ES-I3 (cell line): ENCODE measurements around the gene INAVA.
"Not testable (repeated sequence)": the region's sequence is repeated elsewhere in the genome, so short reads cannot be mapped to it uniquely, and the experiment has no call there.

Source experiments
- H3K36me3 ChIP-seq: 2 replicates; pipeline ENCODE4 v1.6.1; 2013; ENCODE audit warnings: mild to moderate bottlenecking, low read length, control low read depth, moderate library complexity; ENCODE audit not compliant: insufficient read depth
- H3K4me1 ChIP-seq: 2 replicates; pipeline ENCODE4 v1.6.1; 2013; ENCODE audit warnings: mild to moderate bottlenecking, control low read depth, low read length; ENCODE audit not compliant: insufficient read depth
- H3K9ac ChIP-seq: 2 replicates; pipeline ENCODE4 v1.6.1; 2013; ENCODE audit warnings: low read depth, mild to moderate bottlenecking, low read length, moderate library complexity
- H3K9me3 ChIP-seq: 2 replicates; pipeline ENCODE4 v1.6.1; 2013; ENCODE audit warnings: mild to moderate bottlenecking, low read length, moderate library complexity; ENCODE audit not compliant: control insufficient read depth, insufficient read depth

The INAVA gene

DNA sequence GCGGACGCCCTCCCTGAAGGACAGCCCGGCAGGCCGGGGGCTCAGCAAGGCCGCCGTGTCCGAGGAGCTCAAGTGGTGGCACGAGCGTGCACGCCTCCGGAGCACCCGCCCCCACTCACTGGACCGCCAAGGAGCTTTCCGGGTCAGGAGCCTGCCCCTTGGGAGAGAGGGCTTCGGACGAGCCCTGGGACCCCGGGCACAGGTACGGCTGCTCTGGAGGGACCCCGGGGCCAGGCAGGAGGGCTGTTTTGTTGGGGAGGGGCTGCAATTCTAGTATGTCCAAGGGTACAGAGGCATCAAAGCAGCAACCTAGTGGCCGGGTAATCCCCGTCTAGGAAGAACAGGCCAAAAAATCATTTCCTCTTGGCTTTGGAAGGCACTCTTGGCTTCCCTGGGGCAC is 17.2 kb downstream of the INAVA start:
- H3K9ac ChIP-seq, H3K4me1 ChIP-seq, H3K9me3 ChIP-seq: not testable (repeated sequence)
- peaks cover 20% of the 10 kb centered on the region for H3K36me3 ChIP-seq

DNA sequence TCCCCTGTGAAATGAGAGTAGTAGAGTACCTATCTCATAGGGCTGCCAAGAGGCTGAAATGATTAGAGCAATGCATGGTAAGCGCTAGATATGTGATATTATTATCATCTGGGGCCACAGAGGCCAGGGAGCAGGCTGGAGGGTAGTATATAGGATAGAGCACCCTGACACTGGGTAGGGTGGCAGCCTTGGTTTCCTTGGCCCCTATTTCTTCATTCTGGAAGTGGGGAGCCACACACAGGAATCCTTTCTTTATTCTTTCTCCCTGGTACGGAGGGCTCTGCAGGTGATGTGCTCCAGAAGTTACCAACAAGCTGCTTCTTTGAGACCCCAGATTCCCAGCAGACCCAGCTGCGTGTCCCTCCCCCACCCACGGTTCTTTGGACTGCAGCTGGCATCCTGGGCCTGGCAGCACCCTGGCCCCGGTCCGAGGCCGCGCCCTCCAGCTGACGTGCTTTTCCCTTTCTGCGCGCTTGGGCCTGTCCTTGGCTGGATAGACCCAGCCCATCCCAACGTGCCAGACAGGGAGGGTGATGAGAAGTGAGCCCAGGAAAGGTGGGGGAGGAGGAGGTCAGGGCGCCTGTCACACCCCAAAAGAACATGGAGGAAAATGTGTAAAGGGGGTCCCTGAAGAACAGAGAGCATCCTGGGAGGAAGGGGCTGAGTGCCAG is 18.2 kb downstream of the INAVA start:
- H3K36me3 ChIP-seq: peaks cover 16% of the 10 kb centered on the region
- H3K9ac ChIP-seq: no peak overlapping the region
- no peaks in the 10 kb centered on the region for H3K9me3 ChIP-seq
- H3K4me1 ChIP-seq: no peaks in the 10 kb centered on the region

DNA sequence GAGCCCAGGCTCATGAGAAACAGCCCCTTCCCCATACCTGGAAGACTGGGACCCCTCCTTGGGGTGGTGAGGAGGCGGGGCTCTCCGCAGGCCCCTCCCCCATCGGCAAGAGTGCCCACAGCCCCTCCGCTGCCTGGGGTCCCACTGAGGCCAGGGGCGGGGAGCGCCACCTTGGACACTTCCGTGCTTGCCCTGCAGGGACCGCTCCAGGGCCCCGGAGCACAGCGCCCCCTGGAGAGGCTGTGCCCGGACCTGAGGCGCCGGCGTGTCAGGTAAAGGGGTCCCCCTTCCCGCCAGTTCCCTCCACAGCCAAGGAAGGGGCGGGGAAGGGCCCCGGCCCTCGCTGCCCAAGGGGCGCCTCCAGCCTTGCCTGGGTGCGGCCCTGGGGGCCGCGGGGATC is 21.5 kb downstream of the INAVA start:
- no peaks in the 10 kb centered on the region for H3K4me1 ChIP-seq
- peak overlapping the region; percentile 10; the same call in 1 of the 2 replicates for H3K9ac ChIP-seq
- H3K36me3 ChIP-seq: no peaks in the 10 kb centered on the region; the same call in 1 of the 2 replicates
- no peaks in the 10 kb centered on the region for H3K9me3 ChIP-seq

DNA sequence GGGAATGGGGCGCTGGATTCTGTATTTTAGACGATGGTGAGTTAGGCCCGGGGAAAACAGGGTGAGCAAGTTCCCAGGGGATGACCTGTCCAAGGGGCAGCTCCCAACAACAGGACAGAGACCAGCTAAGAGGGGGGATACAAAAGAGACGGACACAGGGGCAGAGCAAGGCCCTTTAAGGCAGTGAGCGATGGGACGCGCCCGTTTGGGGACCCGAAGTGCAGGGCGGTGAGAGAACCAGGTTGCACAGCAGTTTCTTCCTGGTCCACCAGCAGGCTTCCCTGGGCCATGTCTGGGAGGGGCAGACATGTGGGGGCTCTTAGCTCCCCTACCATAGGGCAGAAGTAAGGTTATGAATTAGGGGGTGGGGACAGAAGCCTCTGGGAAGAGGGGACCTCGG is 22.0 kb downstream of the INAVA start:
- H3K9me3 ChIP-seq: no peaks in the 10 kb centered on the region
- H3K36me3 ChIP-seq: no peaks in the 10 kb centered on the region
- peak overlapping the region; percentile 10; the same call in 1 of the 2 replicates for H3K9ac ChIP-seq

DNA sequence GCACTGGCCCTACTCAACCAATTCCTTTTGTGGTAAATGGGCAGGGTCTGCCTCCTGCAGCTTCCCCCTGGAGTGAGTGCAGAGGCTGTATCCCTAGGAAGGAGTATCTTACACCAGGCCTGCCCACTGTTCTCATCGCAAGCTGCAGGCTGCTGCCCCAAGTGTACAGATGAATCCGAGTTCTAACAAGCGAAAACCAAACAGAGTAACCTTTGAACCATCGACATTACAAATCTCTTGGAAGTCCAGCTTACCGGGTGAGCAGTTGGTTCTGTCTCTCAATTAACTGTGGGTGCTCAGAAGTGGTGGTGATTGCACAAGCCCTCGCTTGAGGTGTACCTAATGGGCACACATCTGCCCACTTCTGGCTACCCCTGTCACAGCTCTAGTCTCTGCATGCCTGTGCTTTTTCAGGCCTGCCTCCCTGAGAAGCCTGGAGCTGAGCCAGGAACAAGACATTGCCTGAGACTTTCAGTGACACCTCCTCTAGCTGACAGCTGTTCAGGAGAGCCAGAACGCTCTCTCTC is 22.7 kb downstream of the INAVA start:
- Histone ChIP-seq H3K4me1 (no peaks in the 10 kb centered on the region), H3K9me3 (no peaks in the 10 kb centered on the region), H3K36me3 (no peaks in the 10 kb centered on the region), H3K9ac (0 out of 2 replicates have a peak overlapping the region, but pooled peaks have one; percentile 10)

More for the DNA sequence above, 22.0 kb downstream of the INAVA start:
- no peaks in the 10 kb centered on the region for H3K4me1 ChIP-seq

DNA sequence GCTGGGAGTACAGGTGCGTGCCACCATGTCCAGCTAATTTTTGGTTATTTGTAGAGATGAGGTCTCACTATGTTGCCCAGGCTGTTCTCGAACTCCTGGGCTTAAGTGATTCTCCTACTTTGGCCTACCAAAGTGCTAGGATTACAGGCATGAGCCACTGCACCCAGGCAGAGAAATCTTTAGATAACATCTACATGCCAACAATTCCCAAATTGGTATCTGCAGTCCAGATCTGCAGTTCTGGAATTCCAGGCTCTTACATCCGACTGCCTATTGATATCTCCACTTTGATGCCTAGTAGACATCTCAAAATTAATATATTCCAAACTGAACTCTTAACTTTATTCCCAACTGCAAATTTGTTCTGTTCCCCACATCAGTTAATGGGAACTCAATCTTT is 23.3 kb downstream of the INAVA start:
- H3K9ac ChIP-seq: no peak overlapping the region
- no peaks in the 10 kb centered on the region for H3K36me3 ChIP-seq
- H3K9me3 ChIP-seq: no peaks in the 10 kb centered on the region
- no peaks in the 10 kb centered on the region for H3K4me1 ChIP-seq

DNA sequence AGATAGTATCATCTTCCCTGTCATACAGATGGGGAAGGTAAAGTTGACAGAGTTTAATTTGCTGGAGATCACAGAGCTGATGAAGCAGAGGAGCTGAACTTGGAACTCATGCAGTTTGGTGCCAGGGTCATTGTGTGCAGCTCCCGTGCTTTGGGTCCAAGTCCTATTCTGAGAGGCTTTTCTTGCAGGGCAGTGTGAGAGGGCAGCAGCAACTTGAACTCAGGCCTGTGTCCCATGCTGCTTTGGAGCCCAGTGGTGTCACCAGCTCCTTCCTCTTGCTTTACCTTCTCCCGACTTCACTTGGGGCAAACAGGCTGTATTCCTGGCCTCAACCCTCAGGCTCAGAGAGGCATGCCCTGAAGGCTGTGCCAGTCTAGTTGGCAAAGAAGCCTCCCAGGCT is 24.7 kb downstream of the INAVA start:
- Histone ChIP-seq H3K9me3 (no peaks in the 10 kb centered on the region), H3K9ac (no peak overlapping the region), H3K36me3 (no peaks in the 10 kb centered on the region), H3K4me1 (no peaks in the 10 kb centered on the region)

DNA sequence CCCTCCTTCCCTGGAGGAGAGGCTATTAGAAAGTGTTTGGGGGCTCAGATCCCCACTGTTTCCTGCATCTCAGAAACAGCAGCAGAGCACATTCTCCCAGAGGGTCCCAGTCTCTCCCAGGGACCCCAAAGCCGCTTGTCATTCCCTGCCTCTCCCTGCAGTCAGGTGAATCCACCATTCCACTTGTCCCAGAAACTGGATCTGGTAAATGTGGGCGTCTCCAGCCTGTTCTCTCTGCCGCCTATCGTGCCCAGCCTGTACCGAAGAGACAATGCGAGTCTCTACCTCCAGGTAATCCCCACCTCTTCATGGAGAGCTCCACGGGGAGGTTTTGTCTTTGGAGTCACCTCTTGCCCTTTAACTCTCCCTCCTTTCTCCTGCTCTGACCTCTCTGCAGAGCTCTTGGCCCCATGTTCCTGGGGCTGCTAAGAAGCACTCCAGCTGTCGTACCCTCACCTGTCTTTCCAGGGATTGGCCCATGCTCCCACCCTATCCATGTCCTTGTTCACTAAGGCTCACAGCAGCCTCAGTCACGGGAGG is 26.9 kb downstream of the INAVA start:
- H3K9me3 ChIP-seq: no peaks in the 10 kb centered on the region
- no peaks in the 10 kb centered on the region for H3K4me1 ChIP-seq
- H3K9ac ChIP-seq: no peak overlapping the region
- no peaks in the 10 kb centered on the region for H3K36me3 ChIP-seq

DNA sequence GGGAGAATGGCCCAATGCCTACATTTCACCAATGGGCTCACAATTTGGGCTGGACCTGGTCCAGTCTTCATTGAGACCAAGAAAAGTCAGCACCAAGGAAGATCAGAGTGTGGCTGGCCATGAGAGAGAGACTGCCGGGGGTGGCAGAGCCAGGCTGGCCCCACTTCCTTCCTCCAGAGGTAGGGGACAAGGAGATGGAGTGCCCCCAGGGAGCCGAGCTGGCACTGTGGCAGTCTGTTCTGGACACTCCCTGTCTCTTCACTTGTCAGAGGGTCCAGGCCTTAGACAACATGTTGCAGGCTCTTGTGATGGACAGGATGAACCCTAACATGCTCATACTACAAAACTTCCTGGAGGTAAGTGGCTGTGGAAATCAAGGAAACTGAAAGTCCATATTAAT is 27.7 kb downstream of the INAVA start:
- H3K9ac ChIP-seq: no peak overlapping the region
- no peaks in the 10 kb centered on the region for H3K4me1 ChIP-seq
- no peaks in the 10 kb centered on the region for H3K36me3 ChIP-seq
- H3K9me3 ChIP-seq: no peaks in the 10 kb centered on the region

DNA sequence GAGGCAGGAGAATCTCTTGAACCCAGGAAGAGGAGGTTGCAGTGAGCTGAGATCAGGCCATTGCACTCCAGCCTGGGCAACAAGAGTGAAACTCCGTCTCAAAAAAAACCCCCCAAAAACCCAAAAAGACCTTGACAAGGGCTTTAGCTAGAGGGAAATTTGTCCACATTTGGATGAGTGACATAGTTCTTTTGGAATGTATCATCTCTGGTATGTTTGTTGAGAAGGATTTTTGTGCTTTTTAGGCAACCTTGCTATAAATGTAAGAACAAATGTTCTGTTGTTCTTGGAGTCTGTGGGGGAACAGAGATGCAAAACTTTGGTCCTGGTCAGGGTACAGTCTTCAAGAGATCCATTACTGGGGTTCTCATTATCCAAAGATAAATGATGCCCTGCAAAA is 28.9 kb downstream of the INAVA start:
- no peaks in the 10 kb centered on the region for H3K4me1 ChIP-seq

DNA sequence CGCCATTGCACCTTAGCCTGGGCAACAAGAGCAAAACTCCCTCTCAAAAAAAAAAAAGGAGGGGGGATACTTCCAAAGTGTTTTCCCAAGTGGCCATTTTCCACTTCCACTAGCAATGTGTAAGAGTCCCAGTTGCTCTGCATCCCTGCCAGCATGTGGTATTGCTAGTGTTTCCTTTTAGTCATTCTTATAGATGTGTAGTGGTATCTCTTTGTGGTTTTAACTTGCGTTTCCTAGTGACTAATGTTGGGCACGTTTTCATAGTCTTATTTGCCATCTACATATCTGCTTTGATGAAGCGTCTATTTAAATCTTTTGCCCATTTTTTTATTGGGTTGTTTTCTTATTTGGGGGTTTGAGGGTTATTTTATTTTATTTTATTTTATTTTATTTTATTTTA is 31.1 kb downstream of the INAVA start:
- H3K36me3 ChIP-seq: no peaks in the 10 kb centered on the region
- H3K9me3 ChIP-seq: no peaks in the 10 kb centered on the region
- H3K9ac ChIP-seq: no peak overlapping the region
- H3K4me1 ChIP-seq: no peaks in the 10 kb centered on the region

More for the DNA sequence above, 28.9 kb downstream of the INAVA start:
- no peaks in the 10 kb centered on the region for H3K9me3 ChIP-seq
- H3K36me3 ChIP-seq: no peaks in the 10 kb centered on the region
- H3K9ac ChIP-seq: no peak overlapping the region

DNA sequence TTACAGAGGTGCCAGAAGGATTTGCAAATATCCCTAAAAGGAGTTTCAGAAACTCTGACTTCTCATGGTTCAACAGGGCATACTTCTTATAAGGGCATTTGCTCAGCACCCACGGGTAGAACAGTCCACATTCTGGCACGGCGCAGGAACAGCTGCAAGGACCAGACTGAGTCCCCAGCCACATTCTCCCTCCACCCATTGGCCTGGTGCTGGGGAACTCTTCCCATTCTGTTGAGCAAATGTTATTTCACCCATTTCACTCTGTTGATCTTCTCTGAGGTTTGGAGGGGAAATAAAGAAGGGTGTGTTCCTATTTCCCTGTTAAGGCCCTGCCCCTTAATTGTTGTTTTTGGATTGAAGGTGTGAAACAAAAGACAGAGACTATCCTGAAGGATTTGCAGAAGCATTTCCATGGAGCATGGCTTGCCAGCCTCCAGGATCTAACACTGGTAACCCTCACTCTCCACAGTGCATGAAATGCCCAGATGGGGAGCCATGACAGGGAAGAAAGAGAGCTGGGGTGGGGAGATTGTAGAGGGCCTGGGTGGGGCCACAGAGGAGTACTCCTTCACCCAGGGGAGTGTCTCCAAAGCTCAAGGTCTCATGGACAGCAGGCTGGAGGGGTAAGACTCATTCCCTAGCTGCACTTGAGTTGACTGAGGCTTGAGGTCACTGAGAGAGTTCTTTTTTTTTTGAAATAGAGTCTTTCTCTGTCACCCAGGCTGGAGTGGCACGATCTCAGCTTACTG is 35.0 kb downstream of the INAVA start:
- no peaks in the 10 kb centered on the region for H3K36me3 ChIP-seq
- H3K9me3 ChIP-seq: no peaks in the 10 kb centered on the region
- H3K9ac ChIP-seq: no peak overlapping the region
- H3K4me1 ChIP-seq: no peaks in the 10 kb centered on the region

DNA sequence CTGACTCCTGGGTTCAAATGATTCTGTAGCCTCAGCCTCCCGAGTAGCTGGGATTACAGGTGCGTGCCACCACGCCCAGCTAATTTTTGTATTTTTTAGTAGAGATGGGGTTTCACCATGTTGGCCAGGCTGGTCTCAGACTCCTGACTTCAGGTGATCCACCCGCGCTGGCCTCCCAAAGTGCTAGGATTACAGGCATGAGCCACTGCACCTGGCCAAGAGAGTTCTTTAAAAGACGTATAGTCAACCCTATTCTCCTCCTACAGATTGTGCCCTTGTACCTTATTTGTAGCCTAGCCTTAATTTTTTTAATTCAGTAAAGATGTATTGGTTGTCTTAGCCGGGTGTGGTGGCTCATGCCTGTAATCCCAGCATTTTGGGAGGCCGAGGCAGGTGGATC is 35.6 kb downstream of the INAVA start:
- H3K4me1 ChIP-seq, H3K9me3 ChIP-seq, H3K36me3 ChIP-seq, H3K9ac ChIP-seq: not testable (repeated sequence)

DNA sequence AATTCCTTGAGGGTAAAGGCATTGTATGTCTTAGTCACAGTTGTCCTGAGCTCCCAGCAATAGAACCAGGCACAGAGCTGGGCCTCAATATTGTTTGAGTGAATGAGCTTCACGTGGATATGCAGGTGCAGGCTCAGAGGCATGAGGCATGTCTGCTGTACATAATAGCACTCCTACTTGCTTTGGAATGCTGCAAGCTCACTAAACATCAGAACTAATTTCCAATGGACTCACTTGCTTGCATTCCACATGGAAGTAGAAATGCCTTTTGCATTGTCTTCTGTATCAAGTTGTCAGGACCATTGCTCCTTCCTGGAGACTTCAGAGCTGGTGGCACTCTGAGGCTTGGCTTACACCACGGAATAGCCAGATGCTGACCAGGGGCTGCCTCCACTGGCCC is 37.1 kb downstream of the INAVA start:
- no peak overlapping the region for H3K9ac ChIP-seq
- H3K9me3 ChIP-seq: no peaks in the 10 kb centered on the region
- no peaks in the 10 kb centered on the region for H3K36me3 ChIP-seq
- no peaks in the 10 kb centered on the region for H3K4me1 ChIP-seq
